GM21825 (cell line): Measurements from ENCODE around the gene ELOF1.

Experiments used
- ATAC-seq: cut with Tn5 transposase; IDR thresholded peaks from one replicate; pipeline ENCODE4 v1.9.1; 2021; ENCODE audit warnings: mild to moderate bottlenecking, moderate library complexity; ENCODE audit not compliant: unreplicated experiment

ELOF1 gene

DNA sequence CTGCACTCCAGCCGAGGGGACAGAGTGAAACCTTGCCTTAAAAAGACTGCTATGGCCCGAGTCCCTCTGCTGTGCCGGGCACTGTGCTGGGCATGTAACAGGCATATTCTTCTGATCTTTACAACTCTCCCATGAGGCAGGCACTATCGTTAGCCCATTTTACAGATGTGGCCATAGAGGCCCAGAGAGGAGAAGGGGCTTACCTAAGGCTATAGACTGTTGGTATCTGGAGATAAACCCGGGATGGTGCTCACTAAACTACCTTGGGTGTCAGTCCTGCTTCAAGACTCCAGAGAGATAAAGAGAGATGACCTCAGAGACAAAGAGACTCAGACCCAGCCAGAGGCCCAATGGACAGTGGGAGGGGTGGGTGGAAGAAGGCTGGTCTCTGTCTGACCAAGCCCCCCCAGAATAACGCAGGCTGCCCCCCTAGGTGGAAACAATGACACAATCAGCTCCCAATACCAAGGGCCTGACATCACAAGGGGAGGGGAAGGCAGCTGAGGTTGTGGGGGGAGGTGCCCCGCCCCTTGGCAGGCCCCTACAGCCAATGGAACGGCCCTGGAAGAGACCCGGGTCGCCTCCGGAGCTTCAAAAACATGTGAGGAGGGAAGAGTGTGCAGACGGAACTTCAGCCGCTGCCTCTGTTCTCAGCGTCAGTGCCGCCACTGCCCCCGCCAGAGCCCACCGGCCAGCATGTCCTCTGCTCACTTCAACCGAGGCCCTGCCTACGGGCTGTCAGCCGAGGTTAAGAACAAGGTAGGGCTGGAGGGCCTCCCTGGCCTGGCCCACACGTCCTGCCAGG is 20.6 kb downstream of the ELOF1 start, which contains the start of gene CNN1:
Gene CNN1 (plus strand): TSS at position 620 of the 805 bp plus-strand sequence. CDS start 77 bp downstream, at position 697.
- no peak for ATAC-seq

DNA sequence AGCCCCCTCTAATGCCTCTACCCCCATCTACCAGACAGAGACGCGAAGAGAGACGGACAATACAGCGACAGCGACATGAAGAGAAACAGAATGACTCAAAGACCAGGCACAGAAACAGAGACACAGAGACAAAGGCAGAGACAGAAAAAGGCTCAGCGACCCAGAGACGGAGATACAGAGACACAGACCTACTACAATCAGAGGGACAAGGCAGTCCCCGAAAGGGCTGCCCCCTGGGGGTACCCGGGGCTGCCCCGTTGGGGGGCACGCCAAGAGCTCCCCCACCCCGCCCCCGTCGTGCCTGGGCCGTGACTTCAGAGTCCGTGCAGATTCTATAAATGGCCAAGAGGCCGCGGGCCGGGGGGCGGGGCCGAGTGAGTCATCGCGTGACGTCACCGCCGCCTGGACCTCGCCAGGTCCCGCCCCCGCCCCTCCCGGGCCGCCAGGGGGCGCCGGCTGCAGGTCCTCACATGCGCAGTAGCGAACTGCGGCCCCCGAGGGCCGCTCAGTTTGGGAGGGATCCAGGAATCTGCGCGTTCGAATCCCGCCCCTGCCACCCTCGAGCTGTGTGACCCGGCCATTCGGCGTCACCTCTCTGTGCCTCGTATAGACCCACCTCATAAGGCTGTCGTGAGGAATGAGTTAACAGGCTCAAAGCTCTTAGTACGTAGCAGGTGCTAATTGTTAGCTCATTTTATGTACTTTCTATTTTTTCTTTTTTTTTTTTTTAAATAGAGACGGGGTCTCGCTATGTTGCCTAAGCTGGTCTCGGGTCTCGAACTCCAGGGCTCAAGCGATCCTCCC is 23.0 kb downstream of the ELOF1 start:
- peak; percentile 61 for ATAC-seq

DNA sequence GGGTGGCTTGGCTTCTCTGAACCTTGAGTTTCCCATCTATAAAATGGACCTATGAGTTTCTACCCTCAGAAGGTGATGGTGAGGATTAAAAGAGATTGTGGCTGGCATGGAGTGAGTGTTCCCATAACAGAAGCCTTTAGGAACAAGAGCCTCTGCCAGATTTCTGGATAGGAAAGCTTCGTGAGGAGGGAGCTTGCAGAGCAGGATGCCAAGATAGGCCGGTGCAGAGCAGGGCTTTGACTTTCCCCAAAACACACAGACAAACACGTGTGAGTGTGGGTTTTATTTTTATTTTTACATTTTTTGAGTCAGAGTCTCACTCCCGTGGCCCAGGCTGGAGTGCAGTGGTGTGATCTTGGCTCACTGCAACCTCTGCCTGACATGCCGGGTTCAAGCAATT is 24.1 kb downstream of the ELOF1 start:
- ATAC-seq = no peak

DNA sequence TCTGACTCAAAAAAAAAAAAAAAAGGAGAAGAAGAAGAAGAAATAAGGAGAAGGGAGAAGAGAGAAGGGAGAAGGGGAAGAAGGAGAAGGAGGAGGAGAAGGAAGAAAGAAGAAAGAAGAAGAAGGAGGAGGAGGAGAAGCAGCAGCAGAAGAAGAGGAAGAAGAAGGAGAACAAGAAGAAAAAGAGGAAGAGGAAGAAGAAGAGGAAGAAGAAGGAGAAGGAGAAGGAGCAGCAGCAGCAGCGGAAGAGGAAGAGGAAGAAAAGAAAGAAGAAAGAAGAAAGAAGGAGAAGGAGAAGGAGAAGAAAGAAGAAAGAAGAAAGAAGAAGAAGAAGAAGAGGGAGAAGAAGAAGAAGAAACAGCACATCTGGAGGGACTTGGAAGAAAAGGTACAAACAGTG is 24.5 kb downstream of the ELOF1 start:
- no peak for ATAC-seq

DNA sequence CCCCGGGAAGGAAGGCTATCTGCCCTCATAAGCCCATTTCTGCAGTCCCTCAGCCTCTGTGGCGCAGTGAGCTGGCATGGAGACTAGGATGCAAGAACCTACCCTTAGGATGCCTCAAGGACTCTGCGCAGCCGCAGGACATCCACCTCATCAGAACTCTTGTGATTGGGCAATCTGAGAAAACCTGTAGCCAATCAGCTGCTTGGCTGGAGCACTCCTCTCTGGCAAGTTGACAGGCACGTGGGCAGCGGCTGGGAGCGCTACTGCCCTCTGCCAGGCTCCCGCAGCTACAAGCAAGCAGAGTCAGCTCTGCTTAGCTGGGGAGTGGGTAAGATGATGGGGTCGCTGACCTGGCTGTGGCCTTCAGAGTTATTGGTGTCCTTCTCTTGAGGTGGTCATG is 28.6 kb downstream of the ELOF1 start:
- ATAC-seq = no peak

DNA sequence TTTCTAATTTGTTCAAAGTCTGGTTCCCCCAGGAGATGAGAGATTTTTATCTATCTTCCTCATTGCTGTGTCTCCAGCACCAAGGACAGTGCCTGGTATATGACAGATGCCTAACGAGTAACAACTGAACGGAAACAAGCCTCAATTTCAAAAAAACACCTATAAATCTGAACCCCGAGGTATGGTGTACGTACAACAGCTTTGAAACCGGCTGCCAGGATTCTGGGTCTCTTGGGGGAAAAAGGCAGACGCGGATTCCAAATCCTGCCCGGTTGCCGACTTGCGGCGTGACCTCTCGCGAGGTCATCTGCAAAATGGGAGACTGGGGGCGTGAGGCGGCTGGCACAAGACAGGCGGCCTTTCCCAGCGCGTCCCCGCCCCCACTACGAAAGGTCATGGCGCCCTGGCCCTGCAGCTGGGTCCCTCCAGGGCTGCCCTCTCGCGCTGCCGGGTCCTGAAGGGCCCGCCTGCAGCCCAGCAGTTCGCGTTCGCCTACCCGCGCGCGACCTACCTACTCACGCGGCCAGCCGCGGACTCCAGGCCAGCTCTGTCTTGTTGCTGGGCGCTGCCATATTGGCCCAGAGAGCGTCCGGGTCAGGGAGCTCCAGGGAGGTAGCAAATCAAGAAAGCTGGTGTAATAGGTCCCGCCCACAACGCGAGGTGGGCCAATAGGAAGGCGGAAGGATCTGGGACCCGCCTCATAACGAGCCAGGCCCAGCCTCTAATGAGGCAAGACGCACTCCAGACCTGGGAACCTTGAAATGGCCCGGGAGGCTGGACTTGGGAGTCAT is 30.3 kb downstream of the ELOF1 start, which contains the start of gene ECSIT:
Gene ECSIT (minus strand): TSS at position 584 of the 791 bp plus-strand sequence. CDS start 9,964 bp downstream, outside the sequence.
- peak; percentile 92 for ATAC-seq

DNA sequence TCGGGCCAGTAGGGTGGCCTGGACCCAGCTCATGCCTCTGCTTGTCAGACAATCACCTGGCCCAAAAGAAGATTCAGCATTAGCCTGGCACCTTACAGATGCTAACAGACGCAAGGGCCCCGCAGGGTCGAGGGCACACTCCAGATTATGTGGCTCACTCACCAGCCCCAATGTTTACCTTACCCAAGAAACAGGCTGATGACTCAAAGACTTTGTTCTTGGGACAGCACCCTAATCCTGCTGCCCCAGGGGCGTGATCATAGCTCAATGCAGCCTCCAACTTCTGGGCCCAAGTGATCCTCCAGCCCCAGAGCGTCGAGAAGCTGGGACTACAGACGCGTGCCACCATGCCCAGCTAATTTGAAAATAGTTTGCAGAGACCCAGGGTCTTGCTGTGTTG is 39.9 kb downstream of the ELOF1 start:
- ATAC-seq = no peak

DNA sequence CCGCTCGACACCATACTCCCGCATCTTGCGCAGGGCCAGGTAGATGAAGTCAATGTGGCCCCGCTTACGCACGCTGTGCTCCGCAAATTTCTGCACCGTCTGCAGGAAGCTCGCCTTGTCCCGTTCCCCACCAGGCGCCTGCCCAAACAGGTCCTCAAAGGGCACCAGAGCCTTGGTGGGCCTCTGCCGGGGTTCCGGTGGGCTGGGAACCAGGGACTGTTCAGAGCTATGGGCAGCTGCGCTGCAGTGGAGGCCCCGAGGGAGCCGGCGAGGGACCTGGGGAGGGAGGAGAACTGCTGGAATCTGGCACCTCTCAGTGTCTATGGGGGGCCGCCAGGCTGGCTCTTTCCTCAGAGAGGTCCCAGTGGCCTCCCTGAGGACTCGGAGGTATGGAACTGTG is 45.1 kb downstream of the ELOF1 start:
- ATAC-seq = no peak

DNA sequence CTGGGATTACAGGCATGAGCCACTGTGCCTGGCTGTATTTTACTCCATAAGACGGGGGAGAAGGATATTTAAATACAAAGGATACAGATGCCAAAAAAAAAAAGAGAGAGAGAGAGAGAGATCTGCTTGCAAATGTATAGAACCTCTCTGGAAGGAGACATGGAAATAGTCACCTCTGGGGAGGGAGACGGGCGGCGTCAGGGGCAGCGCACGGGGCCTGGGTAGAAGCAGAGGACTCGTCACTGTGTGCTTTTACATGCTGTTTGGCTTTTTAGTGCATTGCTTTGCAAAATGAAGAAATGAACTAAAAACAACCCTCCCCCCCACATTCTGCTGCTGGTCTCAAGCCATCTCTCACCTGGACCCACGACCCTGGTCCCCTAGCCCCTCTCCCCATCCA is 48.6 kb downstream of the ELOF1 start:
- ATAC-seq = no peak

DNA sequence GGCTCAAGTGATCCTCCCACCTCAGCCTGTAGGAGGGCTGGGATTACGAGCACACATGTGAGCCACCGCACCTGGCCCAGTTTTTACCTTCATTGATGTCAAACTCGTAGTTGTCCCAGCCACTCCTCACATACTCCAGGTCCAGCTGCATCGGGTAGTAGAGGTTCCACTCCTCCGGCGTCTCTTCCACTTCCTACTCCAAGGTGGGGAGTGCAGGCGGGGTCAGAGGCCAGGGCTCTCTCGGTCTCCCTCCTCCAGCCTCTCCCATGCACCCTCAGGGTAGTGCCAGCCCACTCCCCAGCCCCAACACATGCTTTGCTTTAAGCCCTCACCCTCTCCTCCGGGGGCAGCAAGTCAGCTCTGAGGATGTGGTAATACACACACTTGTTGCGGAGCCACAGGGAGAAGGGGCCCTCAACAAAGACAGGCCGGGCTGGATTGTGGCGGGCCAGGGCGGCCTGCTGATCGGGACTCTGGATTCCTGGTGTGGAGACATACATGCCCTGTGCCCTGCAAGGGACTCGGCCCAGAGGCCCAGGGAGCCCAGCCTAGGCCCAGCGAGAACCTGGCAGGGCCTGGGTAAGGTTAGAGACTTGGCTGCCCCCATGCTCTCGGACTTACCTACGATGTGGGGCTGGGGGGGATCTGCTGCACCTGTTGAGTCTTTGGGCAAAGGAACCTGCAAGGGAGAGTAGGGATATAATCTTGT is 51.5 kb downstream of the ELOF1 start:
- no peak for ATAC-seq

DNA sequence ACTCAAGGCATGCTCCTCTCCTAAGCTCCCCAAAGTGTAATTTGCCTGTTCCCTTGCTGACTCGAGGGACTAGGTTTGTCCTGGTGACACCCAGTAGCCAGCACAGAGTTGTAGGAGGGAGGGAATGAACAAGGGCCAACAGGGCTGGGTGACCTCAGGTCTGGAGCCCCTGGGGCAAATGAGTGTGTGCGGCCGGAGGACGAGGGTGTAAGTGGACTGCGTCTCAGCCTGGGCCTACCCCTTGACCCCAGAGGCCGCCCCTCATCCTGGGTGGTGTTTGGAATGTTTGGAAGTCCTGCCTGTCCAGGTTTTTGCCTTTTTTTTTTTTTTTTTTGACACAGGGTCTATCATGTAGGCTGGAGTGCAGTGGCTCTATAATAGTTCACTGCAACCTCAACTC is 52.1 kb downstream of the ELOF1 start:
- no peak for ATAC-seq

DNA sequence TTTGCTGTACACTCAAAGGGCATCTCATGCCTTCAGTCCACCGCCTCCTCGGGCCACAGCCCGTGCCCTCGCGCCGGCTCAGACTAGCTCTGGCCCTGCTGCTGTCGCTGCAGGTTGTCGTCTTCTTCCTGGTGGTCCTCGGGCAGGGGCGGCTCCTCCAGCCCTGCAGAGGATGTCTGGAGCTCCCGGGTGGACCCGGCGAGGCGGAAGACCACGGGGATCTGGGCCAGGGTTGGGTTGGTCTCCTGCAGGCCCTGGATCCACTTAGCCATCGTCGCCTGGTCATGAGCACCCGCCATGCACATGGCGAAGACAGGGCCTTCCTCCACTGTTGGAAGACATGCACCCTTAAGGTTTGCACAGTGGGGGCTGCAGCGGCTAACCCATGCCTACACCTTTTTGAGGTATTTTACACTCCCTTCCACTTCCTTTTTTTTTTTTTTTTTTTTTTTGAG is 52.9 kb downstream of the ELOF1 start:
- peak; percentile 21 for ATAC-seq

DNA sequence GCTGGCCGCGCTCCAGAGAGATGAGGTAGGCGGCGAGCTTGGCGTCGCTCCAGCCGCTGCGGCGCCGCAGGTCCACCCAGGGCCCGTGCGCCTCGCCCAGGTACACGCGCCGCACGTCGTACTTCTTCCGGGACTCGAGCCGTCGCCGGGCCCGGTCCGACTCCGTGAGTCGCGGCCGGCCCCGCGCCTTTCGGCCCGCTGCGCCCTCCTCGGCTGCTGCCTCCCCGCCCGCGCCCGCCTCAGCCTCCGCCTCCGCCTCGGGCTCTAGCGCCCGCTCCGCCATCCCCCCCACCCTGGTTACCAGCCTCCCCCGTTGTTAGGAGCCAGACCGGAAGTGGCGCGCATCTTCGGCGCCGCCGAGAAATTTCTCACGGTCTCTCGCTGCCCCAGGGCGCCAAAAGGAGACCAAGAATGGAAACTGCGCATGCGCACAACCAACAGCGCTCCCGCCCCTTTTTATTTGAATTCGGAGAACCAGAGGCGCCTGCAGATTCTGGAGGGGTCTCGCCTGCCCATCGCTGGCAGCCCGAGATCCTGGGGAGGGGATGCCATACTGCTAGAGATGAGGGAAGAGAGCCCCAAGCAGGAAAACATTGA is 53.4 kb downstream of the ELOF1 start, which contains the start of gene ZNF653:
Gene ZNF653 (minus strand): TSS at position 336 of the 597 bp plus-strand sequence. CDS start 53 bp downstream, at position 283.
- peak; percentile 45 for ATAC-seq

DNA sequence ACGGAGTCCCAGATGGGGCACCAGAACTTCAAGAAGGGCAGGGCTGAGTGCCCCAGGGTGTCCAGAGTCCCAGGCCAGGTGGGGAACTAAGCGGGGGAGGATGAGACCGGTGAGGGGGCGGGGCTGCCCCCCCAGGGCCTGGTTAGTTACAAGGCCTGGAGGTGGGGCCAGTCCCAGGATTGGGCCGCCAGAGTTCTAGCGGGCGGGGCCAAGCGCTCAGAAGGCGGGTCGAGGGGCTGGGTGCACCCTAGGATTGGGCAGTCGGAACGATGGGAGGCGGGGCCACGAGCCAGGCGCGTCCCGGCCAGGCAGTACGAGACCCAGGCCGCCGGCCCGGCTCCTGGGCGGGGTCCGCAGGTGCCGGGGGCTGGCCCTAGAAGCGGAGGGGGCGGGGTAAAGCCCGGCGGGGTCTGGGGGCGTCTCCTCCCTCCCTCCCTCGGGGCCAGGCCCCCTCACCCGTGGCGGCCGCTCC is 54.0 kb downstream of the ELOF1 start:
- peak; percentile 82 for ATAC-seq

DNA sequence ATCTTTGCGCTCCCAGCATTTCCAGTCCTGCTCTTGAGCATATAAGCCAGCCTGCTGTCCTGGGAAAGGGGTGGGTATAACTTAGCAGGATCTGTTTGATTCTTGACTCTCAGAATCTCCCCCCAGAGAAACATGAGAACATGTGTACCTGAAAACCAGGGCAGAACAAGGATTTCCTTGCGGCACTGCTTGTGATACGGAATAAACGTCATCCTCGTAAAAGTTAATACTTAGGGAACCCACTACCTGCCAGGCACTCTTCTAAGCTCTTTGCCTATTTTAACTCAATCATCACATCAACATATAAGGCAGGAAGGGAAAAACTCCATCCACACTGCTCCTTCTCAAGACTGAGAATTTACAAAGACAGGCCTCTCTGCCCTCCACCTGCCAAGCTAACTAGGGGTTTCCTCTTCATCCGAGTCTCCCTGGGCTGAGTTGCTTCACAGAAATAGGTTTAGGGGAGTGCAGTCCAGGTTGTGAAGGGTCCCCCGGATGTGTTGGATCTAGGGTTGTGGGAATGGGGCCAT is 54.5 kb downstream of the ELOF1 start:
- no peak for ATAC-seq
